Measurements from ENCODE around the gene MOBP.

DNA sequence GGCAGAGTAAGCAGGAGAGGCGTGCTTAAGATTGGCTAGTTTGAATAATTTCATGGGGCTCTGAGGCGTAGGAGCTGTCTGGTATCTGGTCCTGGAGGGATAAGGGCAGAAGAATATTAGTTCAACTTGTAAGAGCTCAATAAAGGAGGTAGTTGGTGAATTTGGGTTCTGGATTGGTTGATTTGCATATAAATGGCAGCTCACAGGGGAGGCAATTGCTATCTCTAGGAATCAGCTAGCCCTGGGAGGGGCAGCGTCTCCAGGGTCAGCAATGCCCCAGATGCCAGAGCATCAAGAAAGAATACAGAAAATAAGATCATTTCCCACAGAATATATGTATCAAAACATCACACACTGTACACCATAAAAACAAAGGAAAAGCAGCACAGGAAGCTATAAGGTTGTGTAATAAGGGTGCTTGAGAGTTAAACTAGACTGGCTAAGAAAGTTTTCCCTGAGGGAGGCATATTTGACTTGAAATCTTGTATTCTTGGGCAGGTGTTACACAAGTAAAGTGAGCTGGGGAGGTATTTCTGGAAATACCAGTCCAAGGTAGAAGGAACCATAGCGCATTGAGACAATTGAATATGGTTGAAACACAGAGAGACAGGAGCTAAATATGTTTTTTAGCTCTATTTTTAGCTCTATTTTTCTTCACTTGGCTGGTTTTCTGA lies 6.1 kb downstream of the MOBP start:
- TF ChIP-seq FOXK2 (IDR thresholded peaks at IDR 0.05), result no peak
- no peak for TF ChIP-seq FOXA1 (IDR thresholded peaks at IDR 0.05)
- no peak for TF ChIP-seq ARNT (IDR thresholded peaks at IDR 0.05)
- no peak for TF ChIP-seq L3MBTL2 (conservative IDR thresholded peaks at IDR 0.05)
- no peak for TF ChIP-seq HDGF (IDR thresholded peaks at IDR 0.05; ENCODE audit: borderline replicate concordance)
- no peak for TF ChIP-seq NFRKB (IDR thresholded peaks at IDR 0.05)
